ENCODE measurements around the gene STON2. TPM values are rescaled to one million over a fixed set of nuclear protein-coding genes. Genes with fewer than 3 reads are reported as not detected.
"Not testable (repeated sequence)": the region's sequence is repeated elsewhere in the genome, so short reads cannot be mapped to it uniquely, and the experiment has no call there.

The STON2 gene
- total RNA-seq, 3 donors from 2014 or later (not counting 1 experiment from before 2014, with no cell fraction given) = 1.7 to 4.8 (median 3.8) TPM

DNA sequence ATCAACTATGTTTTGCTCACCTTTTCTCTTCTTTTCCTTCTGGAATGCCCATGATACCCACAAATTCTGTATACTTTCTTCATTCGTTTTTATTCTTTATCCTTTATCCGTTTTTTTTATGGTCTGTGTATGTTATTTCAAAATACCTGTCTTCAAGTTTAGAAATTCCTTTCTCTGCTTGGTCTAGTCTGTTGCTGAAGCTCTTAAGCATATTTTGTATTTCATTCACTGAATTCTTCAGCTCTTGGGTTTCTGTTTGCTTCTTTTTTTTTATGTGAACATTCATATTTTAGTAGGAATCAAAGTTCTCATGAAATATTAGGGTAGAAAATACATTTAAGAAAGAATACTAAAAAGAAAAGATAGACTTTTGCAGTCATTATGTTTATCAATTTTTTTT is 156.6 kb downstream of the STON2 start:
- H3K4me1 Mint-ChIP-seq = peaks cover 0 to 4% of the 10 kb centered on the region in 2 donors
- peaks cover 11% of the 10 kb centered on the region for H3K36me3 Mint-ChIP-seq
- Histone ChIP-seq H3K4me3 (ENCODE audit: low read length) (no peak overlapping the region), H3K27me3 (ENCODE audit: control insufficient read depth, insufficient read depth, low read length) (no peaks in the 10 kb centered on the region), H3K4me1 (ENCODE audit: control insufficient read depth, insufficient read depth, low read length) (no peaks in the 10 kb centered on the region), H3K36me3 (ENCODE audit: control insufficient read depth, insufficient read depth, low read length) (no peaks in the 10 kb centered on the region), H3K27ac (ENCODE audit: low read length) (no peak overlapping the region), H3K9me3 (ENCODE audit: control insufficient read depth, insufficient read depth, low read length) (no peaks in the 10 kb centered on the region)
- no peak overlapping the region for H3K27ac Mint-ChIP-seq
- peaks cover 4 to 5% of the 10 kb centered on the region in 2 donors for H3K9me3 Mint-ChIP-seq
- no peak overlapping the region for H3K4me3 Mint-ChIP-seq
- intact Hi-C loops (cut with micrococcal nuclease) = no loop called here
- WGBS (ENCODE audit: insufficient coverage) = no CpG with 5 or more reads among the region's 2 CpGs
- no peak for TF ChIP-seq CTCF (IDR thresholded peaks at IDR 0.05)
- ATAC-seq (no peak), DNase-seq (no peak)
- peaks cover 11 to 28% of the 10 kb centered on the region in 2 donors for H3K27me3 Mint-ChIP-seq (ENCODE audit: low read depth in 2 of 2)

GRCh38 chr14:81236849-81237248 is 163.3 kb downstream of the STON2 start:
- ATAC-seq; H3K27me3 ChIP-seq (ENCODE audit: control insufficient read depth, insufficient read depth, low read length); H3K4me1 ChIP-seq (ENCODE audit: control insufficient read depth, insufficient read depth, low read length); H3K4me3 Mint-ChIP-seq; H3K36me3 ChIP-seq (ENCODE audit: control insufficient read depth, insufficient read depth, low read length); H3K27ac ChIP-seq (ENCODE audit: low read length); intact Hi-C loops (cut with micrococcal nuclease); H3K9me3 ChIP-seq (ENCODE audit: control insufficient read depth, insufficient read depth, low read length); H3K4me1 Mint-ChIP-seq; DNase-seq; H3K36me3 Mint-ChIP-seq; H3K9me3 Mint-ChIP-seq; H3K4me3 ChIP-seq (ENCODE audit: low read length); H3K27ac Mint-ChIP-seq: not testable (repeated sequence)
- 80% methylated on average over 2 of the region's 2 CpGs for WGBS (ENCODE audit: insufficient coverage)
- H3K27me3 Mint-ChIP-seq (ENCODE audit: low read depth in 2 of 2) = peaks cover 12 to 16% of the 10 kb centered on the region in 2 donors

DNA sequence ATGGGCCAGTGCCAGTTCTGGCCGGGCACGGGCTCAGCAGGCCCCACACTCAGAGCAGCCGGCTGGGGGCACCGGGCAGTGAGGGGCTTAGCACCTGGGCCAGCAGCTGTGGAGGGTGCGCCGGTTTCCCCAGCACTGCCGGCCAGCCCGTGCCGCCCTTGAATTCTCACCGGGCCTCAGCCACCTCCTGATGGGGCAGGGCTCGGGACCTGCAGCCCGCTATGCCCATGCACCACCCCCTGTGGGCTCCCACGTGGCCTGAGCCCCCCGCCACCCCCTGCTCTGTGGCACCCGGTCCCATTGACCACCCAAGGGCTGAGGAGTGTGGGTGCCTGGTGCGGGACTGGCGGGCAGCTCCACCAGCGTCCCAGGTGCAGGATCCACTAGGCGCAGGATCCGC is 164.0 kb downstream of the STON2 start:
- Histone ChIP-seq H3K9me3 (ENCODE audit: control insufficient read depth, insufficient read depth, low read length) (no peaks in the 10 kb centered on the region), H3K4me1 (ENCODE audit: control insufficient read depth, insufficient read depth, low read length) (no peaks in the 10 kb centered on the region), H3K27me3 (ENCODE audit: control insufficient read depth, insufficient read depth, low read length) (no peaks in the 10 kb centered on the region), H3K27ac (ENCODE audit: low read length) (no peak overlapping the region), H3K36me3 (ENCODE audit: control insufficient read depth, insufficient read depth, low read length) (no peaks in the 10 kb centered on the region), H3K4me3 (ENCODE audit: low read length) (no peak overlapping the region)
- intact Hi-C loops (cut with micrococcal nuclease) = no loop called here
- H3K4me1 Mint-ChIP-seq = no peaks in the 10 kb centered on the region
- ATAC-seq (no peak), DNase-seq (no peak)
- no peak overlapping the region for H3K27ac Mint-ChIP-seq
- H3K4me3 Mint-ChIP-seq = no peak overlapping the region
- H3K36me3 Mint-ChIP-seq = no peaks in the 10 kb centered on the region
- WGBS (ENCODE audit: insufficient coverage) = 93% methylated on average over 20 of the region's 20 CpGs
- H3K27me3 Mint-ChIP-seq (ENCODE audit: low read depth in 2 of 2) = peaks cover 12 to 13% of the 10 kb centered on the region in 2 donors
- no peak for TF ChIP-seq CTCF (IDR thresholded peaks at IDR 0.05)
- no peaks in the 10 kb centered on the region for H3K9me3 Mint-ChIP-seq

- Mint-ChIP-seq H3K36me3 (no peaks in the 10 kb centered on the region), H3K27me3 (ENCODE audit: low read depth in 2 of 2) (peaks cover 6 to 12% of the 10 kb centered on the region in 2 donors), H3K27ac (no peak overlapping the region), H3K4me3 (no peak overlapping the region), H3K9me3 (no peaks in the 10 kb centered on the region), H3K4me1 (no peaks in the 10 kb centered on the region)
- no peak for TF ChIP-seq CTCF (IDR thresholded peaks at IDR 0.05)
- intact Hi-C loops (cut with micrococcal nuclease) = no loop called here
- ATAC-seq = no peak
- no peaks in the 10 kb centered on the region for H3K9me3 ChIP-seq (ENCODE audit: control insufficient read depth, insufficient read depth, low read length)
- H3K27ac ChIP-seq (ENCODE audit: low read length) = no peak overlapping the region
- H3K4me1 ChIP-seq (ENCODE audit: control insufficient read depth, insufficient read depth, low read length) = no peaks in the 10 kb centered on the region
- H3K4me3 ChIP-seq (ENCODE audit: low read length) = no peak overlapping the region
- H3K27me3 ChIP-seq (ENCODE audit: control insufficient read depth, insufficient read depth, low read length) = no peaks in the 10 kb centered on the region
- no peaks in the 10 kb centered on the region for H3K36me3 ChIP-seq (ENCODE audit: control insufficient read depth, insufficient read depth, low read length)
- WGBS (ENCODE audit: insufficient coverage) = 77% methylated on average over 1 of the region's 2 CpGs
- no peak for DNase-seq
Observed at GRCh38 chr14:81235096-81235495, 165.0 kb downstream of the STON2 start.
